ENCODE measurements around the gene ALDOC.

Gene ALDOC

DNA sequence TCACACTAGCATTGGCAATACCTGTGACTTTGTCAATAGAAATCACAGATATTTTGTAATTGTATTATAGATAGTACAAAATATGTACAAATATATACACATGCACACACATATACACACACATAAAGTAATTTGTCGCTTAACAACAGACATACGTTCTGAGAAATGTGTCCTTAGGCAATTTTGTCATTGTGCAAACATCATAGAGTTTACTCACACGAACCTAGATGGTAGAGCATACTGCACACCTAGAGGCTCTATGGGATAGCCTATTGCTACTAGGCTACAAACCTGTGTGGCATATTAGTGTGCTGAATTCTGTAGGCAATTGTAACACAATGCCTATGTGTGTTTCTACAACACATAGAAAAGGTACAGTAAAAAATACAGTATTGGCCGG, 35.3 kb downstream of the ALDOC start:
- Histone ChIP-seq H3K27me3 (ENCODE audit: insufficient read depth, low read depth, severe bottlenecking) (no peaks in the 10 kb centered on the region), H3K4me3 (ENCODE audit: low read depth, low read length) (no peak overlapping the region), H3K36me3 (peaks cover 3% of the 10 kb centered on the region; the same call in 1 of the 2 replicates), H3K27ac (no peak overlapping the region), H3K9me3 (ENCODE audit: severe bottlenecking) (no peaks in the 10 kb centered on the region)
- no peak for DNase-seq
- TF ChIP-seq, protein P1, sequence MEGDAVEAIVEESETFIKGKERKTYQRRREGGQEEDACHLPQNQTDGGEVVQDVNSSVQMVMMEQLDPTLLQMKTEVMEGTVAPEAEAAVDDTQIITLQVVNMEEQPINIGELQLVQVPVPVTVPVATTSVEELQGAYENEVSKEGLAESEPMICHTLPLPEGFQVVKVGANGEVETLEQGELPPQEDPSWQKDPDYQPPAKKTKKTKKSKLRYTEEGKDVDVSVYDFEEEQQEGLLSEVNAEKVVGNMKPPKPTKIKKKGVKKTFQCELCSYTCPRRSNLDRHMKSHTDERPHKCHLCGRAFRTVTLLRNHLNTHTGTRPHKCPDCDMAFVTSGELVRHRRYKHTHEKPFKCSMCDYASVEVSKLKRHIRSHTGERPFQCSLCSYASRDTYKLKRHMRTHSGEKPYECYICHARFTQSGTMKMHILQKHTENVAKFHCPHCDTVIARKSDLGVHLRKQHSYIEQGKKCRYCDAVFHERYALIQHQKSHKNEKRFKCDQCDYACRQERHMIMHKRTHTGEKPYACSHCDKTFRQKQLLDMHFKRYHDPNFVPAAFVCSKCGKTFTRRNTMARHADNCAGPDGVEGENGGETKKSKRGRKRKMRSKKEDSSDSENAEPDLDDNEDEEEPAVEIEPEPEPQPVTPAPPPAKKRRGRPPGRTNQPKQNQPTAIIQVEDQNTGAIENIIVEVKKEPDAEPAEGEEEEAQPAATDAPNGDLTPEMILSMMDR (IDR thresholded peaks at IDR 0.05; ENCODE audit: low read depth, low read length): no peak

DNA sequence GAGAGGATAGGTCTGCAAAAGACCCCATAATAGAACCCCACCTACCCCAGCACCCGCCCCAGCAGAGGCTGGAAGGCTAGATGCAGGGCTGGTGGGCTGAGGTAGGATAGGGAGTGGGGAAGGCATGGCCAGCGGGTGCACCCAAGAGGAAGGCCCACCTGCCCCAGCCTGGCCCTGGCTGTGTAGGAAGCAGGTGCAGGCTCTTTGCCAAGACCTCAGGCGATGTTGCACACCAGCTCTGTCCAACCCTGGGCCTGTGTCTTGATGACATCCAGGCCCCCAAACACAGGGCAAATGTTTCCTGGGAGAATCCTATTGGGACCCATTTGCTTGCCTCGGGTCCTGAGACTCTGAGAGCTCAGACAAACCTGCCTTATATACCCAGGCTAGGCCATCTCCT, 36.5 kb downstream of the ALDOC start:
- TF ChIP-seq, protein P1 (IDR thresholded peaks at IDR 0.05; ENCODE audit: low read depth, low read length): no peak
- no peaks in the 10 kb centered on the region for H3K9me3 ChIP-seq (ENCODE audit: severe bottlenecking)
- no peak for DNase-seq
- no peak overlapping the region for H3K27ac ChIP-seq
- H3K4me3 ChIP-seq (ENCODE audit: low read depth, low read length): no peak overlapping the region
- H3K36me3 ChIP-seq: no peaks in the 10 kb centered on the region
- H3K27me3 ChIP-seq (ENCODE audit: insufficient read depth, low read depth, severe bottlenecking): no peaks in the 10 kb centered on the region

DNA sequence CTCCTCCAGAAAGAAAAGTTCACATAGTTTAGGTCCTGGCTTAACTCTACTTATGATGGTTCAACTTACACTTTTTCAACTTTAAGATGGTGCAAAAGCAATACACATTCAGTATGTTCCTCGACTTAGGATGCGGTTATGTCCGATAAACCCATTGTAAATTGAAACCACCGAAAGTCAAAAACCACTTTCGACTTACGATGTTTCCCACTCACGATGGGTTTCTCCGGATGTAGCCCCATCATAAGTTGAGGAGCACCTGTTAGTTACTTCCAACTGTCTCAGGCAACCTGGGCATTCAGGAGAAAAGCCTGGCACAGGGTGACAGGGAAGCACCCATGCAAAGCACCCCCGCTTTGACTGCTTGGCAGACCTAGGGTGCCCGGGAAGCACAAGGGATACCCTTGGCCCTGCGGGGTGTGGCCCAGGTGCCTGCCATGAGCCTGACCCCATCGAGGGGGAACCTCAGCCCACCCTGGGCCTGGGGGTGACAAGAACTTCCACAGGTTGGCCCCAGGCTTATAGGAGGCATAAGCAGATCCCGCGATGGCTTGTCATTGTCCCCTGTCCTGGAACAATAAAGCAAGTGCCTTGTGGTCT, 38.3 kb downstream of the ALDOC start:
- TF ChIP-seq, protein P1 (IDR thresholded peaks at IDR 0.05; ENCODE audit: low read depth, low read length): no peak
- no peaks in the 10 kb centered on the region for H3K9me3 ChIP-seq (ENCODE audit: severe bottlenecking)
- H3K4me3 ChIP-seq (ENCODE audit: low read depth, low read length): no peak overlapping the region
- H3K27me3 ChIP-seq (ENCODE audit: insufficient read depth, low read depth, severe bottlenecking): no peaks in the 10 kb centered on the region
- H3K27ac ChIP-seq: no peak overlapping the region
- no peaks in the 10 kb centered on the region for H3K36me3 ChIP-seq
- DNase-seq: no peak

DNA sequence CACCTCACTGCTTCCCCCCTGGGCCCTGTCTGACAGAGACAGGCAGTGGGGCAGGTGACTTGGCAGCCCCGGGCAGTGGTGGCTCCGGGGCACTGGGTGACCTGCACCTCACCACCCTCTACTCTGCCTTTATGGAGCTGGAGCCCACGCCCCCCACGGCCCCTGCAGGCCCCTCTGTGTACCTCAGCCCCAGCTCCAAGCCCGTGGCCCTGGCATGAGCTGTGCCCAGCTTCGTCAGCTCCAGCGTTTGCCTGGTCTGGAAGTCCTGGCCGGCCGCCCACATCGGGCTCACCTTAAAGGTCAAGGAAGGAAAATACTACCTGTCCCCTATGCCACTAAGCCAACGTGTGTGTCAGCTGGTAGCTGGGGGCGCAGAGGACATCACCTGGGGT, 39.5 kb downstream of the ALDOC start:
- no peak overlapping the region for H3K27ac ChIP-seq
- H3K27me3 ChIP-seq (ENCODE audit: insufficient read depth, low read depth, severe bottlenecking): no peaks in the 10 kb centered on the region
- DNase-seq: no peak
- H3K9me3 ChIP-seq (ENCODE audit: severe bottlenecking): no peaks in the 10 kb centered on the region
- TF ChIP-seq, protein P1 (IDR thresholded peaks at IDR 0.05; ENCODE audit: low read depth, low read length): no peak
- no peak overlapping the region for H3K4me3 ChIP-seq (ENCODE audit: low read depth, low read length)
- H3K36me3 ChIP-seq: no peaks in the 10 kb centered on the region

DNA sequence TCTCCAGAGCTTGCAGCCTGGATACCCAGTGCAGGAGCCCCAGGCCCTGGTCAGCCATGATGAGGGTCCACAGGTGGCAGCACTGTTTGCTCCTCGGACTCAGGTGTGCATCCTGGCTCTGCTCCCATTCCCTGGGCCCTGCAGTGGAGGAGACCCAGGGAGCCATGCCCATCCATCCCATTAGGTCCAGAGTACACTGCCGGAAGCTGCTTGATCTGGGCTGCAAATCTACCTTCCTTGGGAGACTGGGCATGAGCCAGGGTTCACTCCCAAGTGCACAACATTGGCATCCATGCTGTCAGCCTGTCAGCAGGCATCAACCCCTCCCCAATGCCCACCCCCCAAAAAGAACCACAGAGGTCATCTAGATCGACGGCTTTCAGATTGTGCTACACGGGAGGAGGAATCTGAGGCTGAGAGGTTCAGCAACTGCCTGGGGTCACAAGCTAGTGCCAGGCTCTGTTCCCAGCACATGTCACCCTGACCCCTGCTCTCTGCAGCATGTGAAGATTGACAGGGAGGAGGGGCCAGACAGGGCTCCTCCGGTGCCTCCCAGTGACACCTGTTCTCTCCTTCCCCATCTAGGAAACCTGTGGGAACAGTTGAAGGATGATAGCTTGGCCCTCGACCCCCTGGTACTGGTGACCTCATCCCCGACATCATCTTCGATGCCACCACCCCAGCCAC, 40.0 kb downstream of the ALDOC start:
- H3K27ac ChIP-seq: no peak overlapping the region
- H3K27me3 ChIP-seq (ENCODE audit: insufficient read depth, low read depth, severe bottlenecking): no peaks in the 10 kb centered on the region
- no peak for DNase-seq
- H3K4me3 ChIP-seq (ENCODE audit: low read depth, low read length): no peak overlapping the region
- H3K9me3 ChIP-seq (ENCODE audit: severe bottlenecking): no peaks in the 10 kb centered on the region
- H3K36me3 ChIP-seq: no peaks in the 10 kb centered on the region
- TF ChIP-seq, protein P1 (IDR thresholded peaks at IDR 0.05; ENCODE audit: low read depth, low read length): no peak

Measured in WERI-Rb-1 (cell line).